Astrocyte of the cerebellum (primary cell): ENCODE data around the gene KLHL11.

Experiments used
- DNase-seq: peaks from one replicate; pipeline ENCODE4 v3.0.0-alpha.2; 2011; ENCODE audit warnings: low read depth
- H3K4me3 ChIP-seq: 2 replicates; pipeline ENCODE4 v1.5.1; 2011; ENCODE audit warnings: mild to moderate bottlenecking, low read depth, low read length, moderate library complexity
- in situ Hi-C: cut with HindIII; loops from 2 replicates; pipeline ENCODE4 v1.10.0; 2017; ENCODE audit warnings: low sequenced_read_pairs
- TF ChIP-seq, protein P1 (sequence below): IDR thresholded peaks from 2 replicates; pipeline ENCODE4 v1.5.1; 2012; ENCODE audit warnings: low read length, low read depth, moderate library complexity, mild to moderate bottlenecking; ENCODE audit errors: missing control alignments

The KLHL11 gene

DNA sequence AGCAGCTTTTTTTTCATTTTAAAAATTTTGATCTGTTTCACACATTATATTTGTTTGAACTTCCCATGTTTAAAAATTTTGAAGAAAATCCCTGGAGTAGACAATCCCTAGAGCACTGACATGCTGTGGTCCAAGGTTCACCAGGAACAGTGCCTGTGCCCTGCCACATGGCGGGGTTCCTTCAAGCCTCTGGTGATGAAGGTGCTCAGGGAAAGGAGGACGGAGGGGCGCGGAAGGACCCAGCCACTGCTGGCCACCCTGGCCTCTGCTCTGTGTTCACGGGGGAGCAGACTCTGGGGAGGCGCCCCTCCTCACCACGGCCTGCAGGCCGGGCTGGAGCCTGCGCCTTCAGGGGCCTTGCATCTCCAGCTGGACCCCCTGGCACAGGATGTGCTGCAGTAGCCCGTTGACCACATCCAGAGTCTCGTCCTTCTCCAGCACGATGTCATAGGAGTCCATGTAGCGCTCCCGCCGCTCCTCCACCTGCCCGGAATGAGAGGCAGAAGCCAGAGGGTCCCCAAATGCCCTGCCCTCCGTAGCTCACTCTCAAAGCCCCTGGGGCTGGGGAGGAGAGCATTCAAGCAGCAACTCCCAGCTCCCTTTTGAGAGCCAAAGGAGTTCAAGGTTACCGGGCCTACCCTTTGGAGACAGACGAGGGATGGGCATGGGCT is 39.9 kb downstream of the KLHL11 start:
- TF ChIP-seq, protein P1, sequence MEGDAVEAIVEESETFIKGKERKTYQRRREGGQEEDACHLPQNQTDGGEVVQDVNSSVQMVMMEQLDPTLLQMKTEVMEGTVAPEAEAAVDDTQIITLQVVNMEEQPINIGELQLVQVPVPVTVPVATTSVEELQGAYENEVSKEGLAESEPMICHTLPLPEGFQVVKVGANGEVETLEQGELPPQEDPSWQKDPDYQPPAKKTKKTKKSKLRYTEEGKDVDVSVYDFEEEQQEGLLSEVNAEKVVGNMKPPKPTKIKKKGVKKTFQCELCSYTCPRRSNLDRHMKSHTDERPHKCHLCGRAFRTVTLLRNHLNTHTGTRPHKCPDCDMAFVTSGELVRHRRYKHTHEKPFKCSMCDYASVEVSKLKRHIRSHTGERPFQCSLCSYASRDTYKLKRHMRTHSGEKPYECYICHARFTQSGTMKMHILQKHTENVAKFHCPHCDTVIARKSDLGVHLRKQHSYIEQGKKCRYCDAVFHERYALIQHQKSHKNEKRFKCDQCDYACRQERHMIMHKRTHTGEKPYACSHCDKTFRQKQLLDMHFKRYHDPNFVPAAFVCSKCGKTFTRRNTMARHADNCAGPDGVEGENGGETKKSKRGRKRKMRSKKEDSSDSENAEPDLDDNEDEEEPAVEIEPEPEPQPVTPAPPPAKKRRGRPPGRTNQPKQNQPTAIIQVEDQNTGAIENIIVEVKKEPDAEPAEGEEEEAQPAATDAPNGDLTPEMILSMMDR: no peak
- in situ Hi-C loops: no loop called here
- DNase-seq: no peak
- no peak overlapping the region for H3K4me3 ChIP-seq

DNA sequence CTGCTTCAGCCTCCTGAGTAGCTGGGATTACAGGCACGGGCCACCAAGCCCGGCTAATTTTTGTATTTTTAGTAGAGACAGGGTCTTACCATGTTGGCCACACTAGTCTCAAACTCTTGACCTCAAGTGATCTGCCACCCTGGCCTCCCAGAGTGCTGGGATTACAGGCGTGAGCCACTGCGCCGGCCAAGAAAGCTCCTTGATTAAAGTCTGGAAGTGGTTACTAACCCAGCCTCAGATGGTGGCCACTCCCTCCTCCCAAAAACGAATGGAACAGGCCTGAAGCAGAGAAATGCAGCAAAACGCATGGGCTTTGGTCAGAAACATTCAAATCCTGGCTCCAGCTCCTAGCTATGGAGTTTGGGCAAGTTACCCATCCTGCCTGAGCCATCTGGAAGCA is 41.1 kb downstream of the KLHL11 start:
- in situ Hi-C loops: no loop called here
- TF ChIP-seq, protein P1: no peak
- no peak for DNase-seq
- no peak overlapping the region for H3K4me3 ChIP-seq

DNA sequence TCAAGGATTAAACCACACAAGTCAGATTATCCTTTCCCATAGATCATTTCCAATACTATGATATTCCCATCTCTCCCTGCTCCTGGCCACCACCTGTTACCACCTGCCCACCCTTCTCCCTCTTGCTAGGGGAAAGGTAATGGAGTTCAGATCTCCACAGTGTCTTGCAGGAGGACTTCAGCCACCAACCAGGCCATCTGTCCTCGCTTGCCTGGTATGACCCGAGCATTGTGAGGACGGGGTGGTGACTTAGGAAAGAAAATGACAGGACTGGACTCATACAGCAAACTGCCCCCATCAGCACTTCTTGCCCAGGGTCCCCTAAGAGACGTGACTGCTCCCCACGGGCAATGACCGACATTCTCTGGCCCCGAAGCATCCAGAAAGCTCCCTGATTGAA is 41.6 kb downstream of the KLHL11 start:
- TF ChIP-seq, protein P1: no peak
- no peak overlapping the region for H3K4me3 ChIP-seq
- DNase-seq: no peak
- in situ Hi-C loops: no loop called here

DNA sequence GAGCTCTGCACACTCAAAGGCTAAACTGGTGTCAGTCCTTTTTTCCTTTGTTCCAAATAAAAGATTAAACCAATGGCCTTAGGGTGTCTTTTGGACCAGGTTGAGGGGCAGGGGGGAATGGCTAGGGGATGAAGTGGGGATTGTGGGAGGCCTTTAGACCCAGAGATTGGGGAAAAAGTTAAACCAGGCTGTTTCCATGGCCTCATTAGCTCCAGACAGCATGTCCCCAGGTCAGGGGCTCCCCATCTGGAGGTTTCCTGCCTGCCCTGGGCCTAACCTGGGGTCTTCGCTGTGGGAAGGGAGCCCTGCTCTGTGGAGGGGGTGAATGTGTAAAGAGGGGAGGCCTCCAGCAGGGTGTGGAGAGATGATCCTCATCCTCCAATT is 42.1 kb downstream of the KLHL11 start:
- H3K4me3 ChIP-seq: no peak overlapping the region
- DNase-seq: no peak
- TF ChIP-seq, protein P1: no peak
- in situ Hi-C loops: no loop called here

DNA sequence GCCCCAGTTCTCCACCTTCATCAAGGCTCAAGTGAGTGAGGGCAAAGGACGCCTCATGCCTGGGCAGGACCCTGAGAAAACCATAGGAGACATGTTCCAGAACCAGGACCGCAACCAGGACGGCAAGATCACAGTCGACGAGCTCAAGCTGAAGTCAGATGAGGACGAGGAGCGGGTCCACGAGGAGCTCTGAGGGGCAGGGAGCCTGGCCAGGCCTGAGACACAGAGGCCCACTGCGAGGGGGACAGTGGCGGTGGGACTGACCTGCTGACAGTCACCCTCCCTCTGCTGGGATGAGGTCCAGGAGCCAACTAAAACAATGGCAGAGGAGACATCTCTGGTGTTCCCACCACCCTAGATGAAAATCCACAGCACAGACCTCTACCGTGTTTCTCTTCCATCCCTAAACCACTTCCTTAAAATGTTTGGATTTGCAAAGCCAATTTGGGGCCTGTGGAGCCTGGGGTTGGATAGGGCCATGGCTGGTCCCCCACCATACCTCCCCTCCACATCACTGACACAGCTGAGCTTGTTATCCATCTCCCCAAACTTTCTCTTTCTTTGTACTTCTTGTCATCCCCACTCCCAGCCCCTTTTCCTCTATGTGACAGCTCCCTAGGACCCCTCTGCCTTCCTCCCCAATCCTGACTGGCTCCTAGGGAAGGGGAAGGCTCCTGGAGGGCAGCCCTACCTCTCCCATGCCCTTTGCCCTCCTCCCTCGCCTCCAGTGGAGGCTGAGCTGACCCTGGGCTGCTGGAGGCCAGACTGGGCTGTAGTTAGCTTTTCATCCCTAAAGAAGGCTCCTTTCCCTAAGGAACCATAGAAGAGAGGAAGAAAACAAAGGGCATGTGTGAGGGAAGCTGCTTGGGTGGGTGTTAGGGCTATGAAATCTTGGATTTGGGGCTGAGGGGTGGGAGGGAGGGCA is 42.7 kb downstream of the KLHL11 start:
- TF ChIP-seq, protein P1: no peak
- no peak overlapping the region for H3K4me3 ChIP-seq
- in situ Hi-C loops: no loop called here
- no peak for DNase-seq

DNA sequence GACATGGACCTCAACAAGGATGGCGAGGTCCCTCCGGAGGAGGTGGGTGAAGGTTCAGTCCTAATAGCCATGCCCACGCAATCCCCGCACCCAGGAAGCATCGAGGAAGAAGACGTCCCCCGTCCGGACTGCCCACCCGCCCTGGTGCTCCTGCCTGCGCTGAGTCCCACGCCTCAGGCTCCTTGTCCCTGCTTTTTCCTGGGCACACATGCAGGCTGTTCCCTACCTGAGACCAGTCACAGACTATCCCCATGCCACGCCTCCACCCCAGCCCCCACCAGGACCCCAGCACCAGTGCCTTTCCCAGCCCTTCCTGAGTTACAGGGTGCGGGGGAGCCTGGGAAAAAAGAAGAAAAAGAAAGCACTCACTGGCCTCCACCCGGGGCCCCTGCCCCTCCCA is 43.4 kb downstream of the KLHL11 start:
- no peak for DNase-seq

More for the DNA sequence above, 43.4 kb downstream of the KLHL11 start:
- TF ChIP-seq, protein P1: no peak
- in situ Hi-C loops: no loop called here
- H3K4me3 ChIP-seq: no peak overlapping the region
